ENCODE results near the gene NDRG3.
A peak's percentile ranks its signal among the peaks of the same experiment; 100 is the strongest.
"Not testable (repeated sequence)": the region's sequence is repeated elsewhere in the genome, so short reads cannot be mapped to it uniquely, and the experiment has no call there.

NDRG3 gene

GRCh38 chr20:36638876-36639400 lies 107.0 kb downstream of the NDRG3 start:
- not testable (repeated sequence) for DNase-seq

GRCh38 chr20:36634342-36634741 lies 111.5 kb downstream of the NDRG3 start:
- no peak for DNase-seq

- DNase-seq, result no peak
Observed at GRCh38 chr20:36633285-36633772, 112.6 kb downstream of the NDRG3 start.

- no peak for DNase-seq
Observed at GRCh38 chr20:36632487-36633284, 113.2 kb downstream of the NDRG3 start.

GRCh38 chr20:36632147-36632486 lies 113.8 kb downstream of the NDRG3 start:
- DNase-seq, result no peak

- DNase-seq, result no peak
Observed at GRCh38 chr20:36631646-36632045, 114.2 kb downstream of the NDRG3 start.

GRCh38 chr20:36629719-36630681 lies 115.9 kb downstream of the NDRG3 start:
- DNase-seq, result peak; percentile 41

- DNase-seq, result no peak
Observed at GRCh38 chr20:36628076-36628475, 117.8 kb downstream of the NDRG3 start.

- no peak for DNase-seq
Observed at GRCh38 chr20:36624944-36625324, 121.0 kb downstream of the NDRG3 start.

- DNase-seq, result no peak
Observed at GRCh38 chr20:36624068-36624943, 121.6 kb downstream of the NDRG3 start.

GRCh38 chr20:36623444-36623843 lies 122.4 kb downstream of the NDRG3 start:
- DNase-seq, result no peak

GRCh38 chr20:36620917-36621316 lies 125.0 kb downstream of the NDRG3 start:
- DNase-seq, result no peak

- DNase-seq, result no peak
Observed at GRCh38 chr20:36614781-36615557, 130.9 kb downstream of the NDRG3 start.

GRCh38 chr20:36613974-36614373 lies 131.9 kb downstream of the NDRG3 start:
- DNase-seq, result no peak

- DNase-seq, result no peak
Observed at GRCh38 chr20:36611625-36612024, 134.3 kb downstream of the NDRG3 start.

GRCh38 chr20:36608388-36608728 lies 137.5 kb downstream of the NDRG3 start:
- DNase-seq, result not testable (repeated sequence)

- no peak for DNase-seq
Observed at GRCh38 chr20:36607586-36608387, 138.1 kb downstream of the NDRG3 start.

GRCh38 chr20:36606158-36607066 lies 139.5 kb downstream of the NDRG3 start:
- peak; percentile 18 for DNase-seq

GRCh38 chr20:36605399-36606157 lies 140.3 kb downstream of the NDRG3 start, which contains the start of gene RAB5IF:
RAB5IF (plus strand) TSS chr20:36605779; CDS start chr20:36605952, 173 bp downstream.
- DNase-seq, result peak; percentile 99

All from stimulated activated CD4-positive, alpha-beta T cell treated with anti-CD3 and anti-CD28 coated beads, Interleukin-4, amount 100 ng/mL, for 24 hours (primary cell).